ENCODE data around the gene GPC2.

DNA sequence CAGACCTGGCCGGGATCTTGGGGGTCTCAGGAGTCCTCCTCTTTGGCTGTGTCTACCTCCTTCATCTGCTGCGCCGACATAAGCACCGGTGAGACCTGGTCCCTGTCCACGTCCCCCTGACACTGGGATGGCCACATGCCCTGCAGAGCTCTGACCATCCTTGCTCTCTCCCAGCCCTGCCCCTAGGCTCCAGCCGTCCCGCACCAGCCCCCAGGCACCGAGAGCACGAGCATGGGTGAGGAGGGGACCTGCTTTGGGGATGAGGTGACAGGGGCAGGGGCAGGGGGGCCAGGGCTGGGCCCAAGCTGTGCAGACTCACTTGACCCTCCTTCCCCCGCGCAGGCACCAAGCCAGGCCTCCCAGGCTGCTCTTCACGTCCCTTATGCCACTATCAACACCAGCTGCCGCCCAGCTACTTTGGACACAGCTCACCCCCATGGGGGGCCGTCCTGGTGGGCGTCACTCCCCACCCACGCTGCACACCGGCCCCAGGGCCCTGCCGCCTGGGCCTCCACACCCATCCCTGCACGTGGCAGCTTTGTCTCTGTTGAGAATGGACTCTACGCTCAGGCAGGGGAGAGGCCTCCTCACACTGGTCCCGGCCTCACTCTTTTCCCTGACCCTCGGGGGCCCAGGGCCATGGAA is 43.5 kb upstream of the GPC2 start:
- TF ChIP-seq POLR2A (IDR thresholded peaks at IDR 0.05): no peak
- TF ChIP-seq, protein P1, sequence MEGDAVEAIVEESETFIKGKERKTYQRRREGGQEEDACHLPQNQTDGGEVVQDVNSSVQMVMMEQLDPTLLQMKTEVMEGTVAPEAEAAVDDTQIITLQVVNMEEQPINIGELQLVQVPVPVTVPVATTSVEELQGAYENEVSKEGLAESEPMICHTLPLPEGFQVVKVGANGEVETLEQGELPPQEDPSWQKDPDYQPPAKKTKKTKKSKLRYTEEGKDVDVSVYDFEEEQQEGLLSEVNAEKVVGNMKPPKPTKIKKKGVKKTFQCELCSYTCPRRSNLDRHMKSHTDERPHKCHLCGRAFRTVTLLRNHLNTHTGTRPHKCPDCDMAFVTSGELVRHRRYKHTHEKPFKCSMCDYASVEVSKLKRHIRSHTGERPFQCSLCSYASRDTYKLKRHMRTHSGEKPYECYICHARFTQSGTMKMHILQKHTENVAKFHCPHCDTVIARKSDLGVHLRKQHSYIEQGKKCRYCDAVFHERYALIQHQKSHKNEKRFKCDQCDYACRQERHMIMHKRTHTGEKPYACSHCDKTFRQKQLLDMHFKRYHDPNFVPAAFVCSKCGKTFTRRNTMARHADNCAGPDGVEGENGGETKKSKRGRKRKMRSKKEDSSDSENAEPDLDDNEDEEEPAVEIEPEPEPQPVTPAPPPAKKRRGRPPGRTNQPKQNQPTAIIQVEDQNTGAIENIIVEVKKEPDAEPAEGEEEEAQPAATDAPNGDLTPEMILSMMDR (IDR thresholded peaks at IDR 0.05): no peak
